Measurements from ENCODE around the gene FAM89A.

Gene FAM89A

GRCh38 chr1:231020139-231020601 is 19.9 kb downstream of the FAM89A start:
- H3K27ac ChIP-seq (ENCODE audit: low read length, poor library complexity, severe bottlenecking): no peak overlapping the region
- H3K27me3 ChIP-seq (ENCODE audit: control insufficient read depth in 1 of 2, insufficient read depth in 1 of 2, low read length in 2 of 2): no peaks in the 10 kb centered on the region
- no peak overlapping the region for H3K4me3 ChIP-seq (ENCODE audit: insufficient read depth in 1 of 2, low read depth in 1 of 2, low read length in 2 of 2)
- WGBS: 37% methylated on average over 14 of the region's 14 CpGs
- no peak overlapping the region for H2BK5ac ChIP-seq (ENCODE audit: low read depth, low read length, poor library complexity, severe bottlenecking)
- H3K9me3 ChIP-seq (ENCODE audit: control insufficient read depth, low read length): no peaks in the 10 kb centered on the region
- no peak overlapping the region for H2AFZ ChIP-seq (ENCODE audit: low read depth, low read length)
- peak overlapping the region; percentile 99 for H4K91ac ChIP-seq (ENCODE audit: low read length)
- H3K23ac ChIP-seq (ENCODE audit: low read length in 2 of 2): peak overlapping the region in 1 of 2 experiments; percentile 11
- DNase-seq: peak; percentile 92
- peak overlapping the region; percentile 51 for H2BK120ac ChIP-seq (ENCODE audit: low read depth, low read length)
- peak overlapping the region; percentile 37 to 70 for H2BK12ac ChIP-seq (ENCODE audit: low read length in 2 of 2)
- no peak overlapping the region for H2AK5ac ChIP-seq (ENCODE audit: low read length, severe bottlenecking)
- peak overlapping the region in 1 of 2 experiments; percentile 63 for H3K14ac ChIP-seq (ENCODE audit: low read length in 2 of 2)
- peak overlapping the region; percentile 95 for H4K8ac ChIP-seq (ENCODE audit: low read length)
- H3K79me1 ChIP-seq (replicated peaks; ENCODE audit: low read length, poor library complexity, severe bottlenecking): no peaks in the 10 kb centered on the region
- H3K18ac ChIP-seq (ENCODE audit: low read depth in 1 of 2, low read length in 2 of 2): peak overlapping the region; percentile 85 to 95
- no peak overlapping the region for H3K4me2 ChIP-seq (ENCODE audit: low read length, poor library complexity, severe bottlenecking)
- H3K36me3 ChIP-seq (ENCODE audit: control insufficient read depth in 1 of 2, insufficient read depth in 2 of 2, low read depth in 1 of 2, low read length in 2 of 2): peaks cover 5 to 26% of the 10 kb centered on the region in 2 experiments
- H3K9ac ChIP-seq (ENCODE audit: low read length): no peak overlapping the region
- peaks cover 3% of the 10 kb centered on the region for H3K4me1 ChIP-seq (ENCODE audit: control insufficient read depth, insufficient read depth, low read depth, low read length)
- peak overlapping the region; percentile 50 for H2BK15ac ChIP-seq (ENCODE audit: low read depth, poor library complexity, severe bottlenecking)
- peak overlapping the region; percentile 76 to 83 for H3K4ac ChIP-seq (ENCODE audit: low read depth in 1 of 2, low read length in 2 of 2)

GRCh38 chr1:231019711-231020110 is 20.3 kb downstream of the FAM89A start:
- Histone ChIP-seq H3K14ac (ENCODE audit: low read length in 2 of 2) (peak overlapping the region in 1 of 2 experiments; percentile 63), H3K27ac (ENCODE audit: low read length, poor library complexity, severe bottlenecking) (no peak overlapping the region), H3K4ac (ENCODE audit: low read depth in 1 of 2, low read length in 2 of 2) (peak overlapping the region; percentile 19 to 83), H3K4me3 (ENCODE audit: insufficient read depth in 1 of 2, low read depth in 1 of 2, low read length in 2 of 2) (no peak overlapping the region), H2AK5ac (ENCODE audit: low read length, severe bottlenecking) (no peak overlapping the region), H2BK5ac (ENCODE audit: low read depth, low read length, poor library complexity, severe bottlenecking) (no peak overlapping the region), H3K36me3 (ENCODE audit: control insufficient read depth in 1 of 2, insufficient read depth in 2 of 2, low read depth in 1 of 2, low read length in 2 of 2) (peaks cover 5 to 26% of the 10 kb centered on the region in 2 experiments), H2BK120ac (ENCODE audit: low read depth, low read length) (no peak overlapping the region), H3K27me3 (ENCODE audit: control insufficient read depth in 1 of 2, insufficient read depth in 1 of 2, low read length in 2 of 2) (no peaks in the 10 kb centered on the region), H2BK12ac (ENCODE audit: low read length in 2 of 2) (peak overlapping the region; percentile 19 to 70), H3K9me3 (ENCODE audit: control insufficient read depth, low read length) (no peaks in the 10 kb centered on the region), H3K9ac (ENCODE audit: low read length) (no peak overlapping the region), H3K4me2 (ENCODE audit: low read length, poor library complexity, severe bottlenecking) (no peak overlapping the region), H3K18ac (ENCODE audit: low read depth in 1 of 2, low read length in 2 of 2) (peak overlapping the region; percentile 41 to 50), H2BK15ac (ENCODE audit: low read depth, poor library complexity, severe bottlenecking) (peak overlapping the region; percentile 50), H3K4me1 (ENCODE audit: control insufficient read depth, insufficient read depth, low read depth, low read length) (peaks cover 3% of the 10 kb centered on the region), H3K23ac (ENCODE audit: low read length in 2 of 2) (no peak overlapping the region), H3K79me1 (replicated peaks; ENCODE audit: low read length, poor library complexity, severe bottlenecking) (no peaks in the 10 kb centered on the region), H4K8ac (ENCODE audit: low read length) (peak overlapping the region; percentile 33), H2AFZ (ENCODE audit: low read depth, low read length) (no peak overlapping the region), H4K91ac (ENCODE audit: low read length) (peak overlapping the region; percentile 88)
- no peak for DNase-seq
- WGBS: 92% methylated on average over 14 of the region's 14 CpGs

GRCh38 chr1:231016966-231017365 is 23.1 kb downstream of the FAM89A start:
- no peak overlapping the region for H2AFZ ChIP-seq (ENCODE audit: low read depth, low read length)
- no peak overlapping the region for H4K8ac ChIP-seq (ENCODE audit: low read length)
- no peak overlapping the region for H3K4me2 ChIP-seq (ENCODE audit: low read length, poor library complexity, severe bottlenecking)
- H2BK5ac ChIP-seq (ENCODE audit: low read depth, low read length, poor library complexity, severe bottlenecking): no peak overlapping the region
- no peaks in the 10 kb centered on the region for H3K27me3 ChIP-seq (ENCODE audit: control insufficient read depth in 1 of 2, insufficient read depth in 1 of 2, low read length in 2 of 2)
- H3K18ac ChIP-seq (ENCODE audit: low read depth in 1 of 2, low read length in 2 of 2): peak overlapping the region; percentile 28 to 37
- H3K9ac ChIP-seq (ENCODE audit: low read length): no peak overlapping the region
- H3K27ac ChIP-seq (ENCODE audit: low read length, poor library complexity, severe bottlenecking): no peak overlapping the region
- no peak overlapping the region for H3K4me3 ChIP-seq (ENCODE audit: insufficient read depth in 1 of 2, low read depth in 1 of 2, low read length in 2 of 2)
- H2BK15ac ChIP-seq (ENCODE audit: low read depth, poor library complexity, severe bottlenecking): no peak overlapping the region
- no peak overlapping the region for H3K14ac ChIP-seq (ENCODE audit: low read length in 2 of 2)
- 67% methylated on average over 4 of the region's 5 CpGs for WGBS
- DNase-seq: no peak
- peaks cover 3% of the 10 kb centered on the region for H3K4me1 ChIP-seq (ENCODE audit: control insufficient read depth, insufficient read depth, low read depth, low read length)
- H2BK12ac ChIP-seq (ENCODE audit: low read length in 2 of 2): no peak overlapping the region
- no peaks in the 10 kb centered on the region for H3K9me3 ChIP-seq (ENCODE audit: control insufficient read depth, low read length)
- H3K4ac ChIP-seq (ENCODE audit: low read depth in 1 of 2, low read length in 2 of 2): no peak overlapping the region
- H4K91ac ChIP-seq (ENCODE audit: low read length): no peak overlapping the region
- H3K36me3 ChIP-seq (ENCODE audit: control insufficient read depth in 1 of 2, insufficient read depth in 2 of 2, low read depth in 1 of 2, low read length in 2 of 2): peaks cover 5 to 26% of the 10 kb centered on the region in 2 experiments
- H3K79me1 ChIP-seq (replicated peaks; ENCODE audit: low read length, poor library complexity, severe bottlenecking): no peaks in the 10 kb centered on the region
- H2BK120ac ChIP-seq (ENCODE audit: low read depth, low read length): no peak overlapping the region
- no peak overlapping the region for H3K23ac ChIP-seq (ENCODE audit: low read length in 2 of 2)
- no peak overlapping the region for H2AK5ac ChIP-seq (ENCODE audit: low read length, severe bottlenecking)

- 94% methylated on average over 4 of the region's 6 CpGs for WGBS
Observed at GRCh38 chr1:231016234-231016633, 23.8 kb downstream of the FAM89A start.

More at GRCh38 chr1:231016234-231016633, 23.8 kb downstream of the FAM89A start:
- Histone ChIP-seq H2AFZ (ENCODE audit: low read depth, low read length) (no peak overlapping the region), H4K8ac (ENCODE audit: low read length) (no peak overlapping the region), H2AK5ac (ENCODE audit: low read length, severe bottlenecking) (no peak overlapping the region), H3K9me3 (ENCODE audit: control insufficient read depth, low read length) (no peaks in the 10 kb centered on the region), H3K27me3 (ENCODE audit: control insufficient read depth in 1 of 2, insufficient read depth in 1 of 2, low read length in 2 of 2) (no peaks in the 10 kb centered on the region), H3K4me1 (ENCODE audit: control insufficient read depth, insufficient read depth, low read depth, low read length) (peaks cover 3% of the 10 kb centered on the region), H3K23ac (ENCODE audit: low read length in 2 of 2) (no peak overlapping the region), H2BK12ac (ENCODE audit: low read length in 2 of 2) (no peak overlapping the region), H3K79me1 (replicated peaks; ENCODE audit: low read length, poor library complexity, severe bottlenecking) (no peaks in the 10 kb centered on the region), H3K9ac (ENCODE audit: low read length) (no peak overlapping the region), H2BK15ac (ENCODE audit: low read depth, poor library complexity, severe bottlenecking) (no peak overlapping the region), H2BK5ac (ENCODE audit: low read depth, low read length, poor library complexity, severe bottlenecking) (no peak overlapping the region), H3K4ac (ENCODE audit: low read depth in 1 of 2, low read length in 2 of 2) (no peak overlapping the region), H3K18ac (ENCODE audit: low read depth in 1 of 2, low read length in 2 of 2) (no peak overlapping the region), H2BK120ac (ENCODE audit: low read depth, low read length) (no peak overlapping the region), H3K4me3 (ENCODE audit: insufficient read depth in 1 of 2, low read depth in 1 of 2, low read length in 2 of 2) (no peak overlapping the region), H4K91ac (ENCODE audit: low read length) (no peak overlapping the region), H3K36me3 (ENCODE audit: control insufficient read depth in 1 of 2, insufficient read depth in 2 of 2, low read depth in 1 of 2, low read length in 2 of 2) (peaks cover 5 to 26% of the 10 kb centered on the region in 2 experiments), H3K27ac (ENCODE audit: low read length, poor library complexity, severe bottlenecking) (no peak overlapping the region), H3K4me2 (ENCODE audit: low read length, poor library complexity, severe bottlenecking) (no peak overlapping the region), H3K14ac (ENCODE audit: low read length in 2 of 2) (no peak overlapping the region)
- no peak for DNase-seq

Data from mesenchymal stem cell (in vitro differentiated cells and primary cell).